ENCODE results near the gene CSTF2.

- TF ChIP-seq CTCF (IDR thresholded peaks at IDR 0.05; ENCODE audit: poor library complexity), result no peak
- TF ChIP-seq EZH2 (IDR thresholded peaks at IDR 0.05; ENCODE audit: borderline replicate concordance), result no peak
These were observed 7.7 kb upstream of the CSTF2 start for GRCh38 chrX:100812216-100813158.

Data from hepatocyte (in vitro differentiated cells).